ENCODE results near the gene SSNA1.

DNA sequence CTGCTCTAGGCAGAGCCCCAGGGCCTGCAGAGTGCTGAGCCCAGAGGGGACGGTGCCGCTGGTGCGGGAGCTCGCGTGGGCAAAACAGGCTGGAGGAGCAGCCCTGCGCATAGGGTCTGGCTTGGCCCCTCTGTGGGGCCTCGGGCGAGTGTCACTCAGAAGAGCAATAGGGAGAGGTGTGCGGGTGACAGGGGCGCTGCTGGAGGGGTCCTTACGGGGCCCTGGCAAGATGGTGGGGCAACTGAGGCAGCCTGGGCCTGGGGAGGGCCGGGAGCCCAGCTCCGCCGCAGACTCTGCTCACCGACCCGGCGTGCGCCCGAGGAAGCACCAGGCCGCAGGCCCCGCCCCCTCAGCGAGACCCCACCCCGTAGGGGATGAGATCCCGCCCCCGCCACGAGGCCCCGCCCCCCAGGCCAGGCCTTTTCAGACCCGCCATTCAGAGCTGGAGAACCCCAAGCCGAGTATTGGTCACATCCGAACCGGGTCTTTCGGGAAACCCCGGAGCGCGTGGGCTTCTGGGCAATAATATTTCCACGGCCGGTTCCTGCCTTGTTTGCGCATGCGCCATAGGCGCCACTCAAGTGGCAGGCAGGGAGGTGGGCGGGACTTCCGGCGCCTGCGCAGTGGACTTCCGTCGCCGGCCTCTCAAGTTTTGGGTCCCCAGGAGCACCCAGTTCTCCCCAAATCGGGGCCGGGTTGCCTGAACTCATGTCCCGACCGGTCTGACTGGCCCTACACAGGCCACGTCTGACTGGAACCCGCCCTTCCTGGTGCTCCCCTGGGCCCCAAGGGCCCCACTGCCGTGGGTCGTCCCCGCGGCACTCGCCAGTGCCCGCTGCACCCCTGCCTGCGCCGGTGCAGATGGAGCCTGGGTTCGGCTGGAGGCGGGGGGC, 34.8 kb downstream of the SSNA1 start:
- TF ChIP-seq, protein P1, sequence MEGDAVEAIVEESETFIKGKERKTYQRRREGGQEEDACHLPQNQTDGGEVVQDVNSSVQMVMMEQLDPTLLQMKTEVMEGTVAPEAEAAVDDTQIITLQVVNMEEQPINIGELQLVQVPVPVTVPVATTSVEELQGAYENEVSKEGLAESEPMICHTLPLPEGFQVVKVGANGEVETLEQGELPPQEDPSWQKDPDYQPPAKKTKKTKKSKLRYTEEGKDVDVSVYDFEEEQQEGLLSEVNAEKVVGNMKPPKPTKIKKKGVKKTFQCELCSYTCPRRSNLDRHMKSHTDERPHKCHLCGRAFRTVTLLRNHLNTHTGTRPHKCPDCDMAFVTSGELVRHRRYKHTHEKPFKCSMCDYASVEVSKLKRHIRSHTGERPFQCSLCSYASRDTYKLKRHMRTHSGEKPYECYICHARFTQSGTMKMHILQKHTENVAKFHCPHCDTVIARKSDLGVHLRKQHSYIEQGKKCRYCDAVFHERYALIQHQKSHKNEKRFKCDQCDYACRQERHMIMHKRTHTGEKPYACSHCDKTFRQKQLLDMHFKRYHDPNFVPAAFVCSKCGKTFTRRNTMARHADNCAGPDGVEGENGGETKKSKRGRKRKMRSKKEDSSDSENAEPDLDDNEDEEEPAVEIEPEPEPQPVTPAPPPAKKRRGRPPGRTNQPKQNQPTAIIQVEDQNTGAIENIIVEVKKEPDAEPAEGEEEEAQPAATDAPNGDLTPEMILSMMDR (IDR thresholded peaks at IDR 0.05) = no peak
- peak; percentile 39 for TF ChIP-seq POLR2A (IDR thresholded peaks at IDR 0.05)
- no peak for TF ChIP-seq POLR2AphosphoS5 (IDR thresholded peaks at IDR 0.05)

All from breast epithelium (tissue), 3 donors.